IPS DF 6.9 (cell line): ENCODE results near the gene ATP6V1C2.

Source experiments
- DNase-seq: peaks from one replicate; pipeline ENCODE4 v3.0.0-alpha.2; 2013; ENCODE audit warnings: low read depth, low spot score
- H3K27ac ChIP-seq: one replicate; pipeline ENCODE4 v1.5.1; 2013; ENCODE audit warnings: low read length, control low read depth
- H3K27me3 ChIP-seq: 2 replicates; pipeline ENCODE4 v1.6.1; 2013; ENCODE audit warnings: mild to moderate bottlenecking, low read length; ENCODE audit not compliant: control insufficient read depth, insufficient read depth
- H3K36me3 ChIP-seq: 2 replicates; pipeline ENCODE4 v1.6.1; 2013; ENCODE audit warnings: low read length; ENCODE audit not compliant: control insufficient read depth, insufficient read depth
- H3K4me1 ChIP-seq: 2 replicates; pipeline ENCODE4 v1.6.1; 2013; ENCODE audit warnings: low read length; ENCODE audit not compliant: control insufficient read depth, insufficient read depth
- H3K4me3 ChIP-seq: 2 replicates; pipeline ENCODE4 v1.5.1; 2013; ENCODE audit warnings: mild to moderate bottlenecking, low read length
- H3K9me3 ChIP-seq: 2 replicates; pipeline ENCODE4 v1.6.1; 2013; ENCODE audit warnings: low read length, inconsistent platforms; ENCODE audit not compliant: control insufficient read depth, insufficient read depth
- WGBS: extraction: QIAGEN DNeasy Blood & Tissue Kit; methylation state at CpG from one replicate; pipeline ENCODE4 v1.1.7; 2013; ENCODE audit warnings: mixed read lengths, missing lambda C conversion rate; ENCODE audit not compliant: insufficient read length, insufficient coverage; 5-methylcytosine and 5-hydroxymethylcytosine counted together

Gene ATP6V1C2

GRCh38 chr2:10755621-10756020 lies 34.2 kb downstream of the ATP6V1C2 start:
- Histone ChIP-seq H3K4me3 (no peak overlapping the region), H3K27ac (no peak overlapping the region), H3K36me3 (no peaks in the 10 kb centered on the region), H3K27me3 (no peaks in the 10 kb centered on the region), H3K4me1 (no peaks in the 10 kb centered on the region; the same call in 1 of the 2 replicates), H3K9me3 (no peaks in the 10 kb centered on the region)
- WGBS, result no CpG with 5 or more reads among the region's 7 CpGs
- no peak for DNase-seq

GRCh38 chr2:10757814-10758286 lies 36.4 kb downstream of the ATP6V1C2 start:
- DNase-seq, result no peak
- Histone ChIP-seq H3K9me3 (no peaks in the 10 kb centered on the region), H3K27ac (no peak overlapping the region), H3K36me3 (no peaks in the 10 kb centered on the region), H3K4me1 (no peaks in the 10 kb centered on the region; the same call in 1 of the 2 replicates), H3K27me3 (no peaks in the 10 kb centered on the region), H3K4me3 (no peak overlapping the region)
- no CpG with 5 or more reads among the region's 6 CpGs for WGBS

GRCh38 chr2:10759151-10759714 lies 37.8 kb downstream of the ATP6V1C2 start:
- no peaks in the 10 kb centered on the region; the same call in 1 of the 2 replicates for H3K4me1 ChIP-seq
- H3K4me3 ChIP-seq, result no peak overlapping the region
- WGBS, result no CpG with 5 or more reads among the region's 11 CpGs
- no peak for DNase-seq
- H3K27ac ChIP-seq, result no peak overlapping the region
- no peaks in the 10 kb centered on the region for H3K27me3 ChIP-seq
- no peaks in the 10 kb centered on the region for H3K36me3 ChIP-seq
- no peaks in the 10 kb centered on the region for H3K9me3 ChIP-seq

- Histone ChIP-seq H3K4me3 (no peak overlapping the region), H3K27ac (no peak overlapping the region), H3K4me1 (no peaks in the 10 kb centered on the region), H3K36me3 (no peaks in the 10 kb centered on the region), H3K27me3 (no peaks in the 10 kb centered on the region), H3K9me3 (no peaks in the 10 kb centered on the region)
- no peak for DNase-seq
- WGBS, result no CpG with 5 or more reads among the region's 13 CpGs
Observed at GRCh38 chr2:10760794-10761504, 39.5 kb downstream of the ATP6V1C2 start.

- Histone ChIP-seq H3K27ac (no peak overlapping the region), H3K4me1 (no peaks in the 10 kb centered on the region), H3K36me3 (no peaks in the 10 kb centered on the region), H3K4me3 (no peak overlapping the region), H3K27me3 (no peaks in the 10 kb centered on the region), H3K9me3 (no peaks in the 10 kb centered on the region)
- no CpG with 5 or more reads among the region's 9 CpGs for WGBS
- DNase-seq, result no peak
Observed at GRCh38 chr2:10761591-10761990, 40.2 kb downstream of the ATP6V1C2 start.

GRCh38 chr2:10762651-10763460 lies 41.4 kb downstream of the ATP6V1C2 start:
- Histone ChIP-seq H3K36me3 (no peaks in the 10 kb centered on the region), H3K4me1 (no peaks in the 10 kb centered on the region), H3K27me3 (no peaks in the 10 kb centered on the region), H3K9me3 (no peaks in the 10 kb centered on the region), H3K27ac (no peak overlapping the region), H3K4me3 (no peak overlapping the region)
- no peak for DNase-seq
- WGBS, result no CpG with 5 or more reads among the region's 25 CpGs

- Histone ChIP-seq H3K27me3 (no peaks in the 10 kb centered on the region), H3K27ac (no peak overlapping the region), H3K4me3 (no peak overlapping the region), H3K4me1 (no peaks in the 10 kb centered on the region), H3K36me3 (no peaks in the 10 kb centered on the region), H3K9me3 (no peaks in the 10 kb centered on the region)
- no CpG with 5 or more reads among the region's 9 CpGs for WGBS
- DNase-seq, result no peak
Observed at GRCh38 chr2:10763461-10763800, 42.0 kb downstream of the ATP6V1C2 start.

- no peak overlapping the region for H3K4me3 ChIP-seq
- DNase-seq, result no peak
- H3K4me1 ChIP-seq, result no peaks in the 10 kb centered on the region
- WGBS, result no CpG with 5 or more reads among the region's 18 CpGs
- H3K36me3 ChIP-seq, result no peaks in the 10 kb centered on the region
- H3K9me3 ChIP-seq, result no peaks in the 10 kb centered on the region
- no peak overlapping the region for H3K27ac ChIP-seq
- H3K27me3 ChIP-seq, result no peaks in the 10 kb centered on the region
Observed at GRCh38 chr2:10764096-10764785, 42.8 kb downstream of the ATP6V1C2 start.

GRCh38 chr2:10764896-10765295 lies 43.5 kb downstream of the ATP6V1C2 start:
- Histone ChIP-seq H3K36me3 (no peaks in the 10 kb centered on the region), H3K27me3 (no peaks in the 10 kb centered on the region), H3K4me1 (no peaks in the 10 kb centered on the region)

GRCh38 chr2:10765461-10765860 lies 44.0 kb downstream of the ATP6V1C2 start:
- Histone ChIP-seq H3K9me3 (no peaks in the 10 kb centered on the region), H3K27ac (no peak overlapping the region), H3K27me3 (no peaks in the 10 kb centered on the region), H3K4me1 (no peaks in the 10 kb centered on the region), H3K36me3 (no peaks in the 10 kb centered on the region), H3K4me3 (no peak overlapping the region)
- DNase-seq, result no peak
- no CpG with 5 or more reads among the region's 5 CpGs for WGBS

More at GRCh38 chr2:10764896-10765295, 43.5 kb downstream of the ATP6V1C2 start:
- WGBS, result no CpG with 5 or more reads among the region's 4 CpGs
- no peak for DNase-seq
- Histone ChIP-seq H3K27ac (no peak overlapping the region), H3K9me3 (no peaks in the 10 kb centered on the region), H3K4me3 (no peak overlapping the region)
